DOHH2 (cell line): ENCODE measurements around the gene HSPA13.

Experiments used
- H3F3A ChIP-seq: fragments of 200-600 bp; sonication (generic), shearing (Covaris generic); 2 replicates; pipeline ENCODE4 v1.6.0; 2016; ENCODE audit warnings: antibody characterized with exemption, mild to moderate bottlenecking; ENCODE audit not compliant: control insufficient read depth, insufficient read depth
- H3K27ac ChIP-seq: fragments of 200-600 bp; sonication (generic); 2 replicates; pipeline ENCODE4 v1.5.1; 2014; ENCODE audit warnings: low read depth, mild to moderate bottlenecking, low read length, moderate library complexity
- H3K27me3 ChIP-seq: fragments of 200-600 bp; sonication (generic); 2 replicates; pipeline ENCODE4 v1.6.1; 2014; ENCODE audit warnings: mild to moderate bottlenecking, low read length, mixed read lengths; ENCODE audit not compliant: control insufficient read depth
- H3K36me3 ChIP-seq: fragments of 200-600 bp; sonication (generic); 2 replicates; pipeline ENCODE4 v1.6.1; 2014; ENCODE audit warnings: mild to moderate bottlenecking, low read length, moderate library complexity, mixed read lengths; ENCODE audit not compliant: control insufficient read depth
- H3K4me1 ChIP-seq: fragments of 200-600 bp; sonication (generic); 2 replicates; pipeline ENCODE4 v1.6.1; 2014; ENCODE audit warnings: mild to moderate bottlenecking, low read length, mixed read lengths; ENCODE audit not compliant: control insufficient read depth
- H3K4me2 ChIP-seq: fragments of 200-600 bp; sonication (generic); 2 replicates; pipeline ENCODE4 v1.6.0; 2014; ENCODE audit warnings: mild to moderate bottlenecking, low read length, moderate library complexity
- H3K4me3 ChIP-seq: fragments of 200-600 bp; sonication (generic); 2 replicates; pipeline ENCODE4 v1.5.1; 2014; ENCODE audit warnings: mild to moderate bottlenecking, low read length, mixed read lengths
- H3K79me2 ChIP-seq: fragments of 200-600 bp; sonication (generic); 2 replicates; pipeline ENCODE4 v1.6.1; 2014; ENCODE audit warnings: mild to moderate bottlenecking, low read length, mixed read lengths; ENCODE audit not compliant: control insufficient read depth
- H3K9me2 ChIP-seq: fragments of 200-600 bp; sonication (generic); replicated peaks from 2 replicates; pipeline ENCODE4 v1.6.1; 2014; ENCODE audit warnings: mild to moderate bottlenecking, low read length, mixed read lengths; ENCODE audit not compliant: control insufficient read depth
- H3K9me3 ChIP-seq: fragments of 200-600 bp; sonication (generic); 2 replicates; pipeline ENCODE4 v1.6.1; 2014; ENCODE audit warnings: antibody characterized with exemption, low read length, mixed read lengths; ENCODE audit not compliant: control insufficient read depth, insufficient read depth
- H4K20me1 ChIP-seq: fragments of 200-600 bp; sonication (generic); 2 replicates; pipeline ENCODE4 v1.6.0; 2014; ENCODE audit warnings: low read depth, mild to moderate bottlenecking, antibody characterized with exemption, low read length, moderate library complexity; ENCODE audit not compliant: control insufficient read depth, insufficient read depth
- CTCF ChIP-seq: fragments of 200-600 bp; sonication (generic); IDR thresholded peaks from one replicate; pipeline ENCODE4 v1.5.1; 2014; ENCODE audit warnings: antibody characterized with exemption, mild to moderate bottlenecking, low read depth, low read length; ENCODE audit not compliant: poor library complexity, severe bottlenecking
- EZH2phosphoT487 ChIP-seq: fragments of 200-600 bp; sonication (generic); IDR thresholded peaks from 2 replicates; pipeline ENCODE4 v1.6.1; 2017; ENCODE audit warnings: borderline replicate concordance, mild to moderate bottlenecking, antibody characterized with exemption, low read length, moderate library complexity, mixed read lengths

The HSPA13 gene

DNA sequence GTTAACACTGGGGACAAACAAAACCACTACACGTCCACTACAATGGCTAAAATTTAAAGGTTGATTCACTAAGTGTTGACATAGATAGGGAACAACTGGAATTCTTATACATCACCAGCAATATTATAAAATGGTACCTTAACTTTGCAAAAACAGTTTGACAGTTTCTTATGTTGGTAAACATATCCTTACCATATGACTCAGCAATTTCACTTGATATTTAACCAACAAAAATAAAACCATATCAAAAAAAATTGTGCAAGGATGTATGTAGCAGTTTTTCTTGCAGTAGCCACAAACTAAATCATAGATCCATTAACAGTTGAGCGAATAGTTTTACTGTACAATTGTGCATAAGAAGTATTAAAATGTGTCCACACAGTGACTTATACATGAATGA, 5.3 kb upstream of the HSPA13 start:
- Histone ChIP-seq H3K9me3 (no peaks in the 10 kb centered on the region), H3F3A (no peaks in the 10 kb centered on the region; the same call in 1 of the 2 replicates), H3K27ac (no peak overlapping the region), H3K36me3 (no peaks in the 10 kb centered on the region), H3K9me2 (no peaks in the 10 kb centered on the region; the same call in 1 of the 2 replicates), H4K20me1 (no peaks in the 10 kb centered on the region), H3K4me3 (no peak overlapping the region), H3K27me3 (no peaks in the 10 kb centered on the region), H3K4me1 (peaks cover 6% of the 10 kb centered on the region), H3K79me2 (no peaks in the 10 kb centered on the region), H3K4me2 (no peak overlapping the region)
- TF ChIP-seq CTCF (no peak), EZH2phosphoT487 (no peak)

GRCh38 chr21:14384453-14384852, 1.5 kb upstream of the HSPA13 start:
- Histone ChIP-seq H3K9me3 (no peaks in the 10 kb centered on the region), H3K27me3 (no peaks in the 10 kb centered on the region), H3K36me3 (peaks cover 10% of the 10 kb centered on the region), H3F3A (no peaks in the 10 kb centered on the region; the same call in 1 of the 2 replicates), H4K20me1 (peaks cover 3% of the 10 kb centered on the region; the same call in 1 of the 2 replicates), H3K4me3 (peak overlapping the region; percentile 84), H3K4me2 (peak overlapping the region; percentile 77), H3K27ac (no peak overlapping the region), H3K79me2 (peaks cover 34% of the 10 kb centered on the region), H3K9me2 (no peaks in the 10 kb centered on the region; the same call in 1 of the 2 replicates), H3K4me1 (peaks cover 28% of the 10 kb centered on the region)
- TF ChIP-seq EZH2phosphoT487, result no peak
- no peak for TF ChIP-seq CTCF

GRCh38 chr21:14383596-14384180, 742 bp upstream of the HSPA13 start:
- no peak for TF ChIP-seq EZH2phosphoT487
- TF ChIP-seq CTCF, result no peak
- H3K4me1 ChIP-seq, result peaks cover 28% of the 10 kb centered on the region
- H3K9me2 ChIP-seq, result no peaks in the 10 kb centered on the region; the same call in 1 of the 2 replicates
- no peaks in the 10 kb centered on the region for H3K27me3 ChIP-seq
- H3K36me3 ChIP-seq, result peaks cover 13% of the 10 kb centered on the region
- peaks cover 37% of the 10 kb centered on the region for H3K79me2 ChIP-seq
- H3K4me2 ChIP-seq, result peak overlapping the region; percentile 77
- H3K4me3 ChIP-seq, result peak overlapping the region; percentile 84
- H3K9me3 ChIP-seq, result no peaks in the 10 kb centered on the region
- peaks cover 3% of the 10 kb centered on the region; the same call in 1 of the 2 replicates for H4K20me1 ChIP-seq
- no peaks in the 10 kb centered on the region; the same call in 1 of the 2 replicates for H3F3A ChIP-seq
- H3K27ac ChIP-seq, result peak overlapping the region; percentile 38
